GM18508 (cell line): Measurements from ENCODE around the gene NLRC5.
A peak's percentile ranks its signal among the peaks of the same experiment; 100 is the strongest.

Source experiments
- ATAC-seq: cut with Tn5 transposase; IDR thresholded peaks from one replicate; pipeline ENCODE4 v1.9.1; 2021; ENCODE audit warnings: moderate number of reproducible peaks; ENCODE audit not compliant: insufficient read depth, unreplicated experiment

Gene NLRC5, protein sequence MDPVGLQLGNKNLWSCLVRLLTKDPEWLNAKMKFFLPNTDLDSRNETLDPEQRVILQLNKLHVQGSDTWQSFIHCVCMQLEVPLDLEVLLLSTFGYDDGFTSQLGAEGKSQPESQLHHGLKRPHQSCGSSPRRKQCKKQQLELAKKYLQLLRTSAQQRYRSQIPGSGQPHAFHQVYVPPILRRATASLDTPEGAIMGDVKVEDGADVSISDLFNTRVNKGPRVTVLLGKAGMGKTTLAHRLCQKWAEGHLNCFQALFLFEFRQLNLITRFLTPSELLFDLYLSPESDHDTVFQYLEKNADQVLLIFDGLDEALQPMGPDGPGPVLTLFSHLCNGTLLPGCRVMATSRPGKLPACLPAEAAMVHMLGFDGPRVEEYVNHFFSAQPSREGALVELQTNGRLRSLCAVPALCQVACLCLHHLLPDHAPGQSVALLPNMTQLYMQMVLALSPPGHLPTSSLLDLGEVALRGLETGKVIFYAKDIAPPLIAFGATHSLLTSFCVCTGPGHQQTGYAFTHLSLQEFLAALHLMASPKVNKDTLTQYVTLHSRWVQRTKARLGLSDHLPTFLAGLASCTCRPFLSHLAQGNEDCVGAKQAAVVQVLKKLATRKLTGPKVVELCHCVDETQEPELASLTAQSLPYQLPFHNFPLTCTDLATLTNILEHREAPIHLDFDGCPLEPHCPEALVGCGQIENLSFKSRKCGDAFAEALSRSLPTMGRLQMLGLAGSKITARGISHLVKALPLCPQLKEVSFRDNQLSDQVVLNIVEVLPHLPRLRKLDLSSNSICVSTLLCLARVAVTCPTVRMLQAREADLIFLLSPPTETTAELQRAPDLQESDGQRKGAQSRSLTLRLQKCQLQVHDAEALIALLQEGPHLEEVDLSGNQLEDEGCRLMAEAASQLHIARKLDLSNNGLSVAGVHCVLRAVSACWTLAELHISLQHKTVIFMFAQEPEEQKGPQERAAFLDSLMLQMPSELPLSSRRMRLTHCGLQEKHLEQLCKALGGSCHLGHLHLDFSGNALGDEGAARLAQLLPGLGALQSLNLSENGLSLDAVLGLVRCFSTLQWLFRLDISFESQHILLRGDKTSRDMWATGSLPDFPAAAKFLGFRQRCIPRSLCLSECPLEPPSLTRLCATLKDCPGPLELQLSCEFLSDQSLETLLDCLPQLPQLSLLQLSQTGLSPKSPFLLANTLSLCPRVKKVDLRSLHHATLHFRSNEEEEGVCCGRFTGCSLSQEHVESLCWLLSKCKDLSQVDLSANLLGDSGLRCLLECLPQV (N-terminal part only)

DNA sequence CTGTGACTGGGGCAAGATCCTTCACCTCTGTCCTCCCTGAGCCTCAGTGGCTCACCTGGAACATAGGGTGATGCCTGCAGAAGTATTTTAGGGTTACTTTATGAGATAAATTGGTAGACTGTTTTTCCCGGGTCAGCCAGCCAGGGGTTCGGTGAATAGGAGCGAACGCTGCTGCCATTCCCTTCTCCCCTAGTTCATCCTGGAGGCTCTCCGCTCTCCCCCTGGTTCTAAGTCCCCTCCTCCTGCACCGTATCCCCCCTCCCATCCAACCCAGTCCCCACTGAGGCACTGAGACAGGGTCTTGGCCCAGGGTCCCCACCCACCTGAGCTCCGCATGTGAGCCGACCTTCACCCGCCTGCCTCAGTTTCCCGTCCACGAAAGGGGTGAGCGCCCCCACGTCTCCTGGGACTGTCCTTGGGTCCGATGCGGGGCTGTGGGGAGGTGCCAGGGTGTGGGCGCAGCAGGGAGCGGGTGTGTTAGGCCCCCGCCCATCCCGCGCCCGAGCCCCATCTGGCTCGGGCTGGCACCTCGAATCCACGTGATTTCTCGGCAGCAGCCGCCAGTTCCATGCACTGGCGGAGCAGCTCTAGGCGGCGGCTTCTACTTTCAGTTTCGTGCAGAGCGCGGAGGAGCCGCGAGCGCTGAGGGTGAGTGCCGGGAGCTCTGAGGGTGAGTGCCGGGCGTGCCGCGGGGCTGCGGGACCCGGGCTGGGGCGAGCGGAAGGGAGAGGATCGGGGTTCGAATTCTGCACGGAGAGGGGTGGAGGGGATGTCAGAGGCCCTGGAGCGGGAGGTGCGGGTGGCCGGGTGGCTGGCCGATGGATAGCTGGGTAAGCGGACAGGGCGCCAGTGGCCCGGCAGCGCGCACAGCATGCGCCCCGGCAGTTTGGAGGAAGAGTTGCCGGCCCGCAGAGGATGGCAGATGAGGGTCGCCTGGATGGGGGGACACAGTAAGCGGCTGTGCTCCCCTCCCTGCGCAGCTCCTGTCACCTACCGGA is at the start of gene NLRC5:
Gene NLRC5, plus strand, starts transcription at position 610 of the 998 bp plus-strand sequence. CDS start 31,156 bp downstream, outside the sequence.
- peak; percentile 48 for ATAC-seq

DNA sequence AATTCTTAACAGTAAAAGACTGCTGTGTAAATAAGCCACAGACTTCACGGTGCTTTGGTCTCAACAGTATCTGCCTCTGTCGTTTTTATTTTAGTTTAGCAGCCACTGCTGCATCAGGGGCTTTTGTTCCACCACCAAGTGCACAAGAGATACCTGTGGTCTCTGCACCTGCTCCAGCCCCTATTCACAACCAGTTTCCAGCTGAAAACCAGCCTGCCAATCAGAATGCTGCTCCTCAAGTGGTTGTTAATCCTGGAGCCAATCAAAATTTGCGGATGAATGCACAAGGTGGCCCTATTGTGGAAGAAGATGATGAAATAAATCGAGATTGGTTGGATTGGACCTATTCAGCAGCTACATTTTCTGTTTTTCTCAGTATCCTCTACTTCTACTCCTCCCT is 49.6 kb upstream of the NLRC5 start:
- no peak for ATAC-seq

DNA sequence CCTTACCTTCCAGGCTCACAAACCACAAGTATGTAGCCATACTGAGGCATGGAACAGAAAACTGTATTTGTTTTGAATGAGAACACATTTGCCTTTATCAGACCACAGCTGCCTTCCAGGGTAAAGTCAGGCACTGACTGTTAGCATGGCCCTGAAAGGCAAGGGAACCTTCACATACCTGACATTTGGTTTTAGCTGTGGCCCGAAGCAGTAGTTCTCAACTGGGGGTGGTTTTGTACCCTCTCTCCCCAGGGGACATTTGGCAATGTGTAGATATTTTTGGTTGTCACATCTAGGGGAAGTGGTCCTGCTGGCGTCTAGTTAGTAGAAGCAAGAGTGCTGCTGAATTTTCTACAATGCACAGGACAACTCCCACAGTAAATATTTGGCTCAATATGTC is 48.3 kb upstream of the NLRC5 start:
- ATAC-seq, result no peak

DNA sequence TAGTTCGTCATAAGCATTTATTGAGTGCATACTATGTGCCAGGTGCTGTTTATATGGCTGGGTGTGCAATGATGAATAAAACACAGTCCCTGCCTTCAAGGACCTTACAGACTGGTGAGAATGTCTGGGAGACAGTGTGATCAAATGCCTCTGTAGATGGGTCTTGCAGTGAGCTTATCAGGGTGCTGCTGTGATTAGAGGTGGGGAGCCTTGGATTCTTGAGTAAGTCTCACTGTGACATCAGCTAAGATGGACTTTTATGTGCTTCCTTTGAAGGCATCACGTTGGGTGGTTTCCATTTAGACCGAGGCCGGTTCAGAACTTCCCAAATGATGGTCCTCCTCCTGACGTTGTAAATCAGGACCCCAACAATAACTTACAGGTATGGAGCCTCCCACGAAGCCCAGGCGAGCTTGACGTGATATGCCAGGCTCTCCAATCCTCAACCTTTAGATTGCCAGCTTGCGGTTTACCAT is 47.5 kb upstream of the NLRC5 start:
- no peak for ATAC-seq

DNA sequence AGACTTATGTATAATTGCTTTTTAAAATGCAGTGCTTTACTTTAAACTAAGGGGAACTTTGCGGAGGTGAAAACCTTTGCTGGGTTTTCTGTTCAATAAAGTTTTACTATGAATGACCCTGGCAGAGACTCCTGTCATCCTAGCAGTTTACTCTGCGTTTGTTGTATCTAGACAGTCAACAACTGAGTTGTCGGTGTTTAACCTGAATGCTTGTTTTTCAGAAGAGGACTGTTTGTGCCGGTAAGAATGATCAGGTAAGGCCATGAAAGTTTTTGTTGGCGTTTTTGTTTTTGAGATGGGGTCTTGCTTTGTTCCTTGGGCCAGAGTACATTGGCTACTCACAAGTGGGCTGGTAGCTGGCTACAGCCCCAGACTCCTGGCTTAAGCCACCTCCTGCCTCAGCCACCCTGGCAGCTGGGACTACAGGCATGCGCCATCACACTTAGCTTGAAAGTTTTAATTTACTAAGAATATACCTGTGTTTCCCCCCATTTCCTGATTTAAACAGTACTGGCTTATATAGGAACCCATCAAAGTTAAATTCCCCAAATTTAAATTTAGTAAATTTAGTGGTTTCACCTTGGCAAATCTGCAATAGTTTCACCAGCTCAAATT is 45.5 kb upstream of the NLRC5 start:
- ATAC-seq, result no peak

DNA sequence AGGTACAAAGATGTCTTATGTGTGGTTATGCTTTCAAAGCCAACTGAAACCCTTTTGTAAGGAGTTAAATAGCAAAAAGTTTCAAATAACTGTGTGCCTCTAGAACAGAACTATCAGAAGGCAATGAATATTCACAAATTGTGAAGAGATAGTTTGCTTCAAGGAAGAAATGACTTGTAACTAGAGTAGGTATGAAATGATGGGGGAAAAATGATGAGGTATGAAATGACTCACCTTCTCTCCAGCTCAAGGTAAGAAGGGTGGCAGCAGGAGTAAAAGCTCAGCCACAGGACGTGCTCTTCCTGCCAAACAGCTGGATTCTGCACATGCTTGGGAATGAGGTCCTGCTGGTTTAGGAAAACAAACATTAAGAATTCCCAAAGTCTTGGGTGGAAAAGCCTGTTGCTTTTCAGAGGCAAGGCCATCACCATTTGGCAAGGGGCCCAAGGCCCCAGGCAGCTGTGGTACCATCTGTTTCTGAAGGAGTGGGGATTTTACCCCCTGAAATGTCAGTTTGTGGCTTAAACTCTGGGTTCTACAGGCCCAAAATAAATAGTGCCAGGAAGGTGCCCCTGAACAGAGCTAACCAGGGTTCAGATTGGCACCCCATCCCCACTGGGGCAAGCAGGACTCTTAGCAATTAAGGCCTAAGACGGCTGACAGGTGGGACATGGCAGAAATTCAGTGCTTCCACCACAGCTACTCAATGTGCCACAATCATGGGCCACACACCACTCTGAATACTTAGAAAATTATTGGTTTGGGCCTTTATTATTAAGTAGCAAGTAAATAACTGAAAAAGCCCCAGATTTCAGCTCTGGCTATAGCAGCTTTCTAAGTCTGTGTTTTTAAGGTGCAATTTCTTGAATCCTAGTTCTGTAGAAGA is 44.2 kb upstream of the NLRC5 start:
- ATAC-seq, result no peak

DNA sequence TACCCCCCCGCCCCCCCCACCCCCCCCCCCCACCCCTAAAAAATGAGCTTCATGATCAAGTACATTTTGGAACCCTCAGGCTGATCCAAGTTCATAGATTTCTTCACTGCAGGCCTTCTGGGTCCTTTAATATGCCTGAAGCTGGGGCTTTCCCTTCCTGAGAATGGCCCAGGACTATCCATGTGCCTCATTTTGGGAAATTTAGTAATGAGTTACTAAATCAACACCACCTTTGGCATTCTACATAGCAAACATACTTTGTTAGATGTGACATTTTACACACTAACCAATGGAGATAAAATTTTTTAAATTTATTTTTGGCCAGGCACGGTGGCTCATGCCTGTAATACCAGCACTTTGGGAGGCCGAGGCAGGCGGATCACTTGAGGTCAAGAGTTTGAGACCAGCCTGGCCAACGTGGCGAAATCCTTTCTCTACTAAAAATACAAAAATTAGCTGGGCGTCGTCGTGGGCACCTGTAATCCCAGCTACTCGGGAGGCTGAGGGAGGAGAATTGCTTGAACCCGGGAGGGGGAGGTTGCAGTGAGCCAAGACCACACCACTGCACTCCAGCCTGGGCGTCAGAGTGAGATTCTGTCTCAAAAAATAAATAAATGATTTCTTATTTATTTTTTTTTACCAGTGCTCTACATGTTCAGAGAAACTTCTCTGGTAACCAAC is 43.4 kb upstream of the NLRC5 start:
- no peak for ATAC-seq

DNA sequence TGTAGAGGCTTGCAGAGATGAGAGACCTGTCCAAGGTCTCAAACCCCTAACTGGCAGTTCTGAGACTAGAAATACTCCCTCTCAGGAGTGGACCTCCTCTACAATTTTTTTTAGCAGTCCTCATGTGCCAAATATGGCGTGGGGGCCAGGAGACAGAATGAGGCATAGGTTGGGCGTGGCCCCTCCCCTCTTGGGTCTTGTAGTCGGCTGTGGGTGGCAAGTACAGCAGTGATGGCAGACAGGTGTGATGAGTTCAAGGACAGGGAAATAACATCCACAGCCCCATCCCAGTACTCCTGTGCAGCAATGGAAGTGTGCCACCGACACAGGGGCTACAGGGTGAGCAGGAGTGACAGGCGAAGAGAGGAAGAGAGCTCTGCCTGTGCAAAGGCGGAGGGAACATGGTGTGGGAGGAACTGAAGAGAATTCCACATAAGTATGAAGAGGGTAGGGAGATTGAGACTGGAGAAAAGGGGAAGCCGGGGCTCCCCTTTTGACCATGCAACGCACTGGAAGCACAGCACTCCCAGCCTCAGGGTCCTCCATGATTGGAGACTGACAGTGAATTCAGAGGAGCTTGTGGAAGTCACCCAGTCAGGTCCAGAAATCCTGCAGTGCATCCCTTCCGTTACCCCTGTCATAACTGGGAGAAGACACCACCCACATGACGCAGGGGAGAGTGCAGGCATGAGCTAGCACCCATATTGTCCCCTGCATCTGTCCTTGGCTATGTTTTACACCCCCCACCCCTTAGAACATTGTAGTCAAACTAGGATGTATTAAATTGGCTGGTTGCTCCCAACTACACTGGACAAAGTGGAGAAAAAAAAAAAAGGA is 42.4 kb upstream of the NLRC5 start:
- no peak for ATAC-seq

DNA sequence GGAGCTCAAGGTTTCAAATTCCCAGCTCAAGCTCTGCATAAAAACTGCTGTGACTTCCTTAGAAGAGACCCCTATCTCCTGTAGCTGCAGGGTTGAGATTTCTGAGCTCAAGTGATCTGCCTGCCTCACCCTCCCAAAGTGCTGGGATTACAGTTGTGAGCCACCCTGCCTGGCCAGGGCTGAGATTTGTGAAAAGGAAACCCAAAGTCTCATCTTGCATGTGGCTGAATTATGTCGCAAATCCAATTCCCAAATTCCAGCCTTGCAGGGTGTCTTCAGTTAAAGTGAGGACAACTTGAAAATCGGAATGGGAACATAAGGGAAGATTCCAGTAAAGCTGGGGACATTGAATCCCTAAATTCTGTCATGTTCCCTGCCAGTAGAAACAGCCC is 41.8 kb upstream of the NLRC5 start:
- no peak for ATAC-seq

DNA sequence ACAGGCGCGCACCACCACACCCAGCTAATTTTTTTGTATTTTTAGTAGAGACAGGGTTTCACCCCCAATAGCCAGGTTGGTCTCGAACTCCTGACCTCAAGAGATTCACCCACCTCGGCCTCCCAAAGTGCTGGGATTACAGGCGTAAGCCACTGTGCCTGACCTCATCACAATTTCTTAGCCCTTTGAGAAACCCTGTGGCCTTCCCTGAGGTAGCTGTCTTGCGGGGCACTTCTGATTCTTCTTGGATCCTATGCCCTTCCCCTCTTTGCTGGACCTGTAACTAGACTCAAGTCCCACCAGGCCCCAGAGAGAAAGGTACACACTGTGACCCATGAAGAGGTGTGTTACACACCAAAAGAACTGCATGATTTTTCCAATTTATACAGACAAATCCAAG is 41.1 kb upstream of the NLRC5 start:
- ATAC-seq, result no peak

DNA sequence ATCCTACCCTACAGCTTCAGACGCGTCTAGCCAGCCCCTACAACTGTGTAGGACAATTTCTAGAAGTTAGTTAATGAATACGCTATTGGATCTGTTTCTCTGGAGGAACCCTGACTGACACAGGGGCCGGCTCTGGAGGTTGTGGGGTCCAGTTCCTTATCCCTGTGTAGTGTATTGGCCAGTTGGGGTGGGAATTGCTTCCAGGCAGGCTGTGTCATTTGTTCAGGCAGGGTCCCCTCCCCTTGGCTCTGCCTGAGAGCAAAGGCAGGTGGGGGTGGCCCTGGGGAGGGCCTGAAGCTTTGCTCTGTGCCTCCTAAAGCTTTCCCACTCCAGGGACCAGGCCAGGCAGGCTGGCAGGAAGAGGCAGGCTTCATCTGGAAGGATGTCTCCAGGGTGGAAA is 39.3 kb upstream of the NLRC5 start:
- ATAC-seq, result no peak

DNA sequence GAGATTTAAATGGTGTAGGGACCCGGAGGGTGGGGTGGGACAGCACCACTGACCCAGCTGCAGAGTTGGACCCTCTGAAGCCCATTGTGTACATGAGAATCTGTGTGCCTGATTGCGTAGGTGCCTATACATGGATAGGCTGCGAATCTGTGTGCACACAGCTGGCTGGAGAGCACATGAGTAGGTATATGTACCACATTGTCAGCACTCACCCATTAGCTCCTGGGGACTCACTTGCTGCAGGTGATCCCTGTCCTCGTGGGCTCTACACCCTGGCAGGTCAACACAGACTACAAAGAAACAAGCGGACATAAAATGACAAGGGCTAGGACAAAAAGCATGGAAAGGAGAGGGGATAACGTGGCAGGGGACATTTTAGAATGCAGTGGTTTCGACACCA is 38.9 kb upstream of the NLRC5 start:
- no peak for ATAC-seq

DNA sequence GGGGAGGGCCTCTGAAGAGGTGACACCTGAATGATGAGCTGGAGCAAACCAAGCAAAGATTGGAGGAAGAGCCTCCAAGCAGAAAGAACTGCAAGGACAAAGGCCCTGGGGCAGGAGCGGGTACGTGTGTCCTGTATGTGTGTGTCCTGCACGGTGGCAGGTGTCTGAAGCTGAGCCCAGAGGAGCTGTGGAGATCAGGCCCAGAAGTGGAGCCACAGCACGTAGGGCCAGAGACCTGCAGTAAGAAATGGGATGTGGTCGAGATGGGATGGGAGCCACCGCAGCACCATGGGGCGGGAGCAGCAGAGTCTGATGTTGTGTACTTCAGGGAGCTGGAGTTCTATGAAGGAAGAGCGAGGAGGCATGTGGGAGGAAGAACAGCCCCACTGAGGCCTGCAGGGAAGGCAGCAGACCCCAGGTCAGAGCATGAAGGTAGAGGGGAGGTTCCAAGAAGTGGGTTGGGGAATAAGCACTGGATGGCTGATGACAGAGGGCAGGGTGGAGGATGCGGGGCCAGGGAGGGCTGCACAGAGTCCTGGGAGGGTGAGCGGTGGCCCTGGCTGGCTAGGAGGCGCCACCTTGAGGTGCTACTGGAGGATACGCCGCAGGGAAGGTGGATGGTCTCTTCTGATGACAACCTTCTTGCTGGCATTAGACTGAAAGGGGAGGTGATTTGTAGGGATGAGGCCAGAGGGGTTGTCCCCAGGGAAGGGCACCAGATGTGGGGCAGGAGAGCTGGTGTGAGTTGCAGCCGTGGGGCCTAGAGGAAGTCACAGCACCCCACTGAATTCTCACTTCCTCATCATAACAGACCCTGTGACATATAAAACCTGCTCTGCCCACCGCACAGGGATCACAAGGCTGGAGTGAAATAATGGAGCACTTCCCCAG is 38.2 kb upstream of the NLRC5 start:
- no peak for ATAC-seq

DNA sequence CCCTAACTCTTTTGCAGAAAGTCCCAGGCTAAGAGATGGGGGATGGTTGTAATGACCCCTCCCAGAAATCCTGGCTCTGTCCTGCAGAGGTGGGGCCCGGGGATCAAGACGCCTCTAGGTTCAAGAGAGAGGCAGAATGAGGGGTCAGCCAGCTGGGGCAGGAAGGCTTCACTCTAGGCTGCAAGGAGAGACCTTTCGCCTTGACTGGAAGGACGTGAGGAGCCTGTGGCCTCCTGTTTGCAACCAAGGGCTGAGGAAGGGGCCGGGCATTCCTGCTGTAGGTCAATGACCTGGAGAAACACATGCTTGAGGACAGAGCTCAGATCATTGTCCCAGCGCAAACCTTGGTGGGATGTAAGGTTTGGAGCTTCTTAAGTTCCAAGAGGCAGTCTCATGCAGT is 36.4 kb upstream of the NLRC5 start:
- no peak for ATAC-seq

DNA sequence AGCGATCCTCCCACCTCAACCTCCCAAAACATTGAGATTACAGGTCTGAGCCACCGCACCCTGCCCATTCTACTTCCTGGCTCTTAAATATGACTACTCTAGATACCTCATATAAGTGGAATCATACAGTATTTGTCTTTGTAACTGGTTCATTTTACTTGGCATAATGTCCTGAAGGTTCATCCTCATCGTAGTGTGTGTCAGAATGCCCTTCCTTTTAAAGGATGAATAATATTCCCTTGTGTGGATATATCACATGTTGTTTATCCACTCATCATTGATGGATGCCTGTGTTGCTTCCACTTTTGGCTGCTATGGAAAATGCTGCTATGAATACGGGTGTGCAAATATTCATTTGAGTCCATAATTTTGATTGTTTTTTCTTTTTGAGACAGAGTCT is 33.3 kb upstream of the NLRC5 start:
- ATAC-seq, result no peak

DNA sequence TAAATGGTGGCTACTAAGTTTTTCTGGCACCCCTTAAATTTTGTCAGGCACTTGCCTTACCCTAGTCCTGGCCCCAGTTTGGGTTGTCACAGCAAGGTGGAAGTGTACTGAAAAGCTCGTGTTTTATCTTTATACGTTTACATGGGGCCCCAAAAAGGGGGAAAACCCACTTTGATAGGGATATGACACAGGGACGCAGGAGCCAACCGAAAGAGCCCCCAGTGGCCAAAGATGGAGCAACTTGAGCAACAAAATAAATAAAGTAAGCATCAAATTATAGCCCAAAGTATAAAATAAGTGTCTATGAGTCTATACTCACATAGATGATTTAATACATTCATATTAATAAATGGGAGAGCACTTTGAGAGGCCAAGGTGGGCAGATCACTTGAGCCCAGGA is 32.6 kb upstream of the NLRC5 start:
- ATAC-seq, result no peak
